H9 (cell line): ENCODE results near the gene B3GAT3. TPM values are rescaled to one million over a fixed set of nuclear protein-coding genes. Genes with fewer than 3 reads are reported as not detected.

Experiments
- DNase-seq: peaks from one replicate; pipeline ENCODE4 v3.0.0-alpha.2; 2017
- H2AFZ ChIP-seq: one replicate; pipeline ENCODE4 v1.6.1; 2013; ENCODE audit warnings: mild to moderate bottlenecking, low read length, control low read depth, moderate library complexity
- H2AK5ac ChIP-seq: 2 replicates; pipeline ENCODE4 v1.6.1; 2013; ENCODE audit warnings: low read length, control low read depth, mixed read lengths; ENCODE audit not compliant: insufficient read length
- H2BK120ac ChIP-seq: one replicate; pipeline ENCODE4 v1.6.1; 2013; ENCODE audit warnings: low read depth, mild to moderate bottlenecking, low read length, control low read depth, inconsistent platforms; ENCODE audit not compliant: poor library complexity, severe bottlenecking
- H2BK12ac ChIP-seq: 2 replicates; pipeline ENCODE4 v1.6.1; 2013; ENCODE audit warnings: low read length, control low read depth, mixed read lengths, low read depth; ENCODE audit not compliant: insufficient read length
- H2BK15ac ChIP-seq: 2 replicates; pipeline ENCODE4 v1.6.1; 2013; ENCODE audit warnings: low read depth, low read length, control low read depth
- H2BK20ac ChIP-seq: one replicate; pipeline ENCODE4 v1.6.1; 2013; ENCODE audit warnings: low read depth, mild to moderate bottlenecking, low read length, control low read depth, inconsistent platforms; ENCODE audit not compliant: poor library complexity, severe bottlenecking
- H2BK5ac ChIP-seq: 2 replicates; pipeline ENCODE4 v1.6.1; 2013; ENCODE audit warnings: low read length, control low read depth, mixed read lengths; ENCODE audit not compliant: insufficient read length
- H3K14ac ChIP-seq: 2 replicates; pipeline ENCODE4 v1.6.1; 2013; ENCODE audit warnings: low read length, control low read depth; ENCODE audit not compliant: insufficient read depth
- H3K18ac ChIP-seq: 2 replicates; pipeline ENCODE4 v1.6.1; 2013; ENCODE audit warnings: low read depth, mild to moderate bottlenecking, mixed read lengths, low read length, control low read depth; ENCODE audit not compliant: insufficient read length
- H3K23ac ChIP-seq: 2 replicates; pipeline ENCODE4 v1.6.1; 2013; ENCODE audit warnings: low read length, control low read depth, mixed read lengths, low read depth; ENCODE audit not compliant: insufficient read length
- H3K23me2 ChIP-seq: 2 replicates; pipeline ENCODE4 v1.6.1; 2013; ENCODE audit warnings: low read depth, mild to moderate bottlenecking, mixed read lengths, low read length, control low read depth; ENCODE audit not compliant: insufficient read length, poor library complexity, severe bottlenecking
- H3K27ac ChIP-seq: 2 replicates; pipeline ENCODE4 v1.5.1; 2013; ENCODE audit warnings: low read length, control low read depth, mixed read lengths, low read depth; ENCODE audit not compliant: insufficient read length
- H3K27me3 ChIP-seq: 2 replicates; pipeline ENCODE4 v1.6.1; 2013; ENCODE audit warnings: low read length, control low read depth, inconsistent platforms; ENCODE audit not compliant: insufficient read depth
- H3K4ac ChIP-seq: 2 replicates; pipeline ENCODE4 v1.6.1; 2013; ENCODE audit warnings: low read depth, mild to moderate bottlenecking, control low read depth, inconsistent platforms, low read length, moderate library complexity
- H3K4me1 ChIP-seq: 2 replicates; pipeline ENCODE4 v1.6.1; 2013; ENCODE audit warnings: low read length, control low read depth, inconsistent platforms; ENCODE audit not compliant: insufficient read depth
- H3K4me2 ChIP-seq: 2 replicates; pipeline ENCODE4 v1.6.1; 2013; ENCODE audit warnings: low read length, control low read depth, mixed read lengths; ENCODE audit not compliant: insufficient read length, insufficient read depth
- H3K56ac ChIP-seq: 2 replicates; pipeline ENCODE4 v1.6.1; 2013; ENCODE audit warnings: low read depth, mild to moderate bottlenecking, mixed read lengths, low read length, control low read depth; ENCODE audit not compliant: insufficient read length
- H3K79me1 ChIP-seq: 2 replicates; pipeline ENCODE4 v1.6.1; 2013; ENCODE audit warnings: low read depth, mild to moderate bottlenecking, moderate library complexity, low read length, control low read depth, inconsistent platforms; ENCODE audit not compliant: insufficient read depth, poor library complexity, severe bottlenecking
- H3K79me2 ChIP-seq: 2 replicates; pipeline ENCODE4 v1.6.1; 2013; ENCODE audit warnings: low read length, control low read depth, inconsistent platforms; ENCODE audit not compliant: insufficient read depth
- H3K9ac ChIP-seq: 2 replicates; pipeline ENCODE4 v1.6.1; 2013; ENCODE audit warnings: low read length, control low read depth, mixed read lengths; ENCODE audit not compliant: insufficient read length; ENCODE audit errors: extremely low read depth
- H3K9me3 ChIP-seq: one replicate; pipeline ENCODE4 v1.6.1; 2013; ENCODE audit warnings: low read depth, low read length, inconsistent platforms; ENCODE audit not compliant: control insufficient read depth
- H3T11ph ChIP-seq: one replicate; pipeline ENCODE4 v1.6.1; 2013; ENCODE audit warnings: mild to moderate bottlenecking, low read length, control low read depth, inconsistent platforms
- H4K20me1 ChIP-seq: one replicate; pipeline ENCODE4 v1.6.1; 2013; ENCODE audit not compliant: control insufficient read depth, insufficient read length, insufficient read depth
- H4K5ac ChIP-seq: 2 replicates; pipeline ENCODE4 v1.6.1; 2013; ENCODE audit warnings: low read depth, mild to moderate bottlenecking, mixed read lengths, low read length, control low read depth; ENCODE audit not compliant: insufficient read length
- H4K8ac ChIP-seq: replicated peaks from 2 replicates; pipeline ENCODE4 v1.6.1; 2013; ENCODE audit warnings: low read length, control low read depth, mixed read lengths, low read depth; ENCODE audit not compliant: insufficient read length
- H4K91ac ChIP-seq: 2 replicates; pipeline ENCODE4 v1.6.1; 2013; ENCODE audit warnings: low read depth, mild to moderate bottlenecking, moderate library complexity, mixed read lengths, low read length, control low read depth; ENCODE audit not compliant: insufficient read length
- H3K27ac Mint-ChIP-seq, 3 experiments: 2 replicates in 2 of 3; 3 replicates in 1 of 3; pipeline ENCODE4 v1.8.0; 2020 to 2021; ENCODE audit warnings: mixed read lengths in 3 of 3, mild to moderate bottlenecking in 1 of 3, moderate library complexity in 1 of 3
- H3K27me3 Mint-ChIP-seq: 2 replicates; pipeline ENCODE4 v1.8.0; 2021; ENCODE audit warnings: low read depth, mild to moderate bottlenecking, moderate library complexity, mixed read lengths
- H3K36me3 Mint-ChIP-seq, 3 experiments: 2 replicates in 2 of 3; 3 replicates in 1 of 3; pipeline ENCODE4 v1.8.0; 2020 to 2021; ENCODE audit warnings: low read depth in 3 of 3, mixed read lengths in 3 of 3; ENCODE audit not compliant: insufficient read depth in 1 of 3
- H3K4me1 Mint-ChIP-seq, 2 experiments: 2 replicates each; pipeline ENCODE4 v1.8.0; 2020; ENCODE audit warnings: mixed read lengths in 2 of 2
- H3K4me3 Mint-ChIP-seq, 2 experiments: 2 replicates in 1 of 2; 3 replicates in 1 of 2; pipeline ENCODE4 v1.8.0; 2020 to 2021; ENCODE audit warnings: mild to moderate bottlenecking in 2 of 2, mixed read lengths in 2 of 2, moderate library complexity in 1 of 2
- H3K9me3 Mint-ChIP-seq, 2 experiments: 2 replicates in 1 of 2; 3 replicates in 1 of 2; pipeline ENCODE4 v1.8.0; 2020; ENCODE audit warnings: mild to moderate bottlenecking in 2 of 2, mixed read lengths in 2 of 2, moderate library complexity in 1 of 2
- WGBS: extraction: QIAGEN DNeasy Blood & Tissue Kit; methylation state at CpG from one replicate; pipeline ENCODE4 v1.1.7; 2013; ENCODE audit warnings: missing lambda C conversion rate, low lambda C conversion rate, mixed read lengths; ENCODE audit not compliant: insufficient read length; ENCODE audit errors: extremely low coverage; 5-methylcytosine and 5-hydroxymethylcytosine counted together
- total RNA-seq: library from RNA; stranded (reverse); gene quantifications from 2 replicates; pipeline ENCODE4 v1.2.1, GENCODE V29; 2021
- TF ChIP-seq, protein P1 (sequence below): fragments of 200-600 bp; sonication (generic); conservative IDR thresholded peaks from 3 replicates; pipeline ENCODE4 v1.8.0; 2021; ENCODE audit warnings: antibody characterized with exemption, mild to moderate bottlenecking

Gene B3GAT3
- total RNA-seq, 1 experiment from 2014 or later: 30.8 TPM

- H4K91ac ChIP-seq: no peak overlapping the region
- H2BK120ac ChIP-seq: no peak overlapping the region
- peaks cover 14 to 46% (median 29%) of the 10 kb centered on the region in 3 experiments for H3K36me3 Mint-ChIP-seq
- peak; percentile 40 for DNase-seq
- no peaks in the 10 kb centered on the region for H3K9me3 ChIP-seq
- H3K14ac ChIP-seq: no peak overlapping the region
- no peaks in the 10 kb centered on the region for H3K9me3 Mint-ChIP-seq
- no peaks in the 10 kb centered on the region for H4K20me1 ChIP-seq
- peak overlapping the region; percentile 98 to 100 for H3K4me3 Mint-ChIP-seq
- H3K79me1 ChIP-seq: no peaks in the 10 kb centered on the region
- H4K8ac ChIP-seq: no peak overlapping the region
- peaks cover 3% of the 10 kb centered on the region; the same call in 1 of the 2 replicates for H3K4me1 ChIP-seq
- no peaks in the 10 kb centered on the region for H3K27me3 ChIP-seq
- H3K27ac ChIP-seq: no peak overlapping the region
- no peak overlapping the region for H3K56ac ChIP-seq
- no peak overlapping the region for H3K9ac ChIP-seq
- no peak overlapping the region for H2BK12ac ChIP-seq
- H2AFZ ChIP-seq: no peak overlapping the region
- H3K23me2 ChIP-seq: peaks cover 5% of the 10 kb centered on the region
- H3K79me2 ChIP-seq: peaks cover 12% of the 10 kb centered on the region; the same call in 1 of the 2 replicates
- H3T11ph ChIP-seq: no peak overlapping the region
- H2AK5ac ChIP-seq: no peak overlapping the region
- H3K23ac ChIP-seq: no peak overlapping the region
- H4K5ac ChIP-seq: no peak overlapping the region
- no peak overlapping the region for H2BK5ac ChIP-seq
- no peak overlapping the region for H3K4ac ChIP-seq
- no CpG with 5 or more reads among the region's 32 CpGs for WGBS
- peak overlapping the region in 1 of 3 experiments; percentile 59; a peak in 1 of 7 replicates for H3K27ac Mint-ChIP-seq
- peaks cover 7 to 9% of the 10 kb centered on the region in 2 experiments for H3K4me1 Mint-ChIP-seq
- no peak overlapping the region for H2BK15ac ChIP-seq
- H3K4me2 ChIP-seq: peak overlapping the region; percentile 39
- no peak overlapping the region for H2BK20ac ChIP-seq
- TF ChIP-seq, protein P1, sequence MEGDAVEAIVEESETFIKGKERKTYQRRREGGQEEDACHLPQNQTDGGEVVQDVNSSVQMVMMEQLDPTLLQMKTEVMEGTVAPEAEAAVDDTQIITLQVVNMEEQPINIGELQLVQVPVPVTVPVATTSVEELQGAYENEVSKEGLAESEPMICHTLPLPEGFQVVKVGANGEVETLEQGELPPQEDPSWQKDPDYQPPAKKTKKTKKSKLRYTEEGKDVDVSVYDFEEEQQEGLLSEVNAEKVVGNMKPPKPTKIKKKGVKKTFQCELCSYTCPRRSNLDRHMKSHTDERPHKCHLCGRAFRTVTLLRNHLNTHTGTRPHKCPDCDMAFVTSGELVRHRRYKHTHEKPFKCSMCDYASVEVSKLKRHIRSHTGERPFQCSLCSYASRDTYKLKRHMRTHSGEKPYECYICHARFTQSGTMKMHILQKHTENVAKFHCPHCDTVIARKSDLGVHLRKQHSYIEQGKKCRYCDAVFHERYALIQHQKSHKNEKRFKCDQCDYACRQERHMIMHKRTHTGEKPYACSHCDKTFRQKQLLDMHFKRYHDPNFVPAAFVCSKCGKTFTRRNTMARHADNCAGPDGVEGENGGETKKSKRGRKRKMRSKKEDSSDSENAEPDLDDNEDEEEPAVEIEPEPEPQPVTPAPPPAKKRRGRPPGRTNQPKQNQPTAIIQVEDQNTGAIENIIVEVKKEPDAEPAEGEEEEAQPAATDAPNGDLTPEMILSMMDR: no peak
- no peak overlapping the region for H3K18ac ChIP-seq
- H3K27me3 Mint-ChIP-seq: no peaks in the 10 kb centered on the region
These were observed 25.2 kb upstream of the B3GAT3 start for GRCh38 chr11:62646825-62647608.
